Neural cell (in vitro differentiated cells): Measurements from ENCODE around the gene CMKLR1. TPM values are rescaled to one million over a fixed set of nuclear protein-coding genes. Genes with fewer than 3 reads are reported as not detected.

Experiments used
- H2AFZ ChIP-seq: fragments of 200-600, 300-800 bp; sonication (generic), shearing (Covaris generic); 2 replicates; pipeline ENCODE4 v1.6.0; 2014; ENCODE audit warnings: low read depth, mild to moderate bottlenecking, antibody characterized with exemption, low read length, moderate library complexity
- H3F3A ChIP-seq: fragments of 200-600 bp; shearing (Covaris generic); 2 replicates; pipeline ENCODE4 v1.6.1; 2016; ENCODE audit warnings: mild to moderate bottlenecking, moderate library complexity, mixed read lengths, antibody characterized with exemption, low read length; ENCODE audit not compliant: insufficient read depth, poor library complexity, severe bottlenecking
- H3K27ac ChIP-seq: fragments of 200-600, 300-800 bp; sonication (generic), shearing (Covaris generic); 2 replicates; pipeline ENCODE4 v1.5.1; 2014; ENCODE audit warnings: mild to moderate bottlenecking, low read length, moderate library complexity
- H3K27me3 ChIP-seq: fragments of 300-800, 200-600 bp; sonication (generic), shearing (Covaris generic); 2 replicates; pipeline ENCODE4 v1.6.0; 2014; ENCODE audit warnings: mild to moderate bottlenecking, low read depth, low read length, moderate library complexity; ENCODE audit not compliant: insufficient read depth
- H3K36me3 ChIP-seq: fragments of 300-800, 200-600 bp; sonication (generic), shearing (Covaris generic); 2 replicates; pipeline ENCODE4 v1.5.1; 2014; ENCODE audit warnings: mild to moderate bottlenecking, antibody characterized with exemption, low read length, moderate library complexity; ENCODE audit not compliant: insufficient read depth
- H3K4me2 ChIP-seq: fragments of 300-800, 200-600 bp; sonication (generic), shearing (Covaris generic); 2 replicates; pipeline ENCODE4 v1.6.0; 2014; ENCODE audit warnings: mild to moderate bottlenecking, low read length
- H3K4me3 ChIP-seq: fragments of 300-800, 200-600 bp; sonication (generic), shearing (Covaris generic); 2 replicates; pipeline ENCODE4 v1.5.1; 2014; ENCODE audit warnings: mild to moderate bottlenecking, low read length, moderate library complexity
- H3K79me2 ChIP-seq: fragments of 200-600 bp; shearing (Covaris generic); replicated peaks from 2 replicates; pipeline ENCODE4 v1.6.0; 2014; ENCODE audit warnings: mild to moderate bottlenecking, low read length, moderate library complexity; ENCODE audit not compliant: insufficient read depth
- H3K9ac ChIP-seq: fragments of 300-800, 200-600 bp; sonication (generic), shearing (Covaris generic); 2 replicates; pipeline ENCODE4 v1.6.1; 2016; ENCODE audit warnings: mild to moderate bottlenecking, low read length, mixed read lengths
- H3K9me2 ChIP-seq: fragments of 200-600 bp; shearing (Covaris generic); 2 replicates; pipeline ENCODE4 v1.6.1; 2016; ENCODE audit warnings: mild to moderate bottlenecking, low read length, mixed read lengths; ENCODE audit not compliant: insufficient read depth
- H3K9me3 ChIP-seq: fragments of 200-600, 300-800 bp; sonication (generic), shearing (Covaris generic); 2 replicates; pipeline ENCODE4 v1.6.1; 2016; ENCODE audit warnings: mild to moderate bottlenecking, mixed run types, low read length, moderate library complexity, mixed read lengths
- H4K20me1 ChIP-seq: fragments of 200-600 bp; shearing (Covaris generic); 2 replicates; pipeline ENCODE4 v1.6.1; 2016; ENCODE audit warnings: mild to moderate bottlenecking, mixed run types; ENCODE audit not compliant: insufficient read depth
- EP300 ChIP-seq: fragments of 450-650 bp; conservative IDR thresholded peaks from 2 replicates; pipeline ENCODE4 v1.6.1; 2014; ENCODE audit warnings: antibody characterized with exemption, mild to moderate bottlenecking, moderate library complexity; ENCODE audit not compliant: poor library complexity, severe bottlenecking
- EZH2 ChIP-seq: fragments of 200-600, 300-800 bp; shearing (Covaris generic), sonication (generic); IDR thresholded peaks from 2 replicates; pipeline ENCODE4 v1.6.1; 2014; ENCODE audit warnings: antibody characterized with exemption, low read length, borderline replicate concordance, mild to moderate bottlenecking; ENCODE audit not compliant: insufficient read depth, poor library complexity, severe bottlenecking
- MXI1 ChIP-seq: fragments of 450-650 bp; conservative IDR thresholded peaks from 2 replicates; pipeline ENCODE4 v1.6.1; 2014; ENCODE audit warnings: antibody characterized with exemption, mild to moderate bottlenecking; ENCODE audit not compliant: poor library complexity, severe bottlenecking
- POLR2AphosphoS5 ChIP-seq: IDR thresholded peaks from 2 replicates; pipeline ENCODE4 v1.6.1; 2012
- RAD21 ChIP-seq: fragments of 450-650 bp; conservative IDR thresholded peaks from 2 replicates; pipeline ENCODE4 v1.6.1; 2014; ENCODE audit warnings: antibody characterized with exemption, mild to moderate bottlenecking, moderate library complexity
- REST ChIP-seq: IDR thresholded peaks from 2 replicates; pipeline ENCODE4 v1.6.1; 2012; ENCODE audit warnings: borderline replicate concordance
- SMC3 ChIP-seq: fragments of 450-650 bp; conservative IDR thresholded peaks from 2 replicates; pipeline ENCODE4 v1.6.1; 2014; ENCODE audit warnings: antibody characterized with exemption, mild to moderate bottlenecking, moderate library complexity; ENCODE audit not compliant: poor library complexity
- TAF1 ChIP-seq: IDR thresholded peaks from 2 replicates; pipeline ENCODE4 v1.6.1; 2012; ENCODE audit warnings: low read depth
- polyA plus RNA-seq: library from polyadenylated mRNA; depleted of rRNA; stranded (reverse); fragments of >200 nt; gene quantifications from 2 replicates; pipeline ENCODE4 v1.2.3, GENCODE V29; 2014
- TF ChIP-seq, protein P1 (sequence below): fragments of 450-650 bp; IDR thresholded peaks from 2 replicates; pipeline ENCODE4 v1.5.1; 2014; ENCODE audit warnings: antibody characterized with exemption, mild to moderate bottlenecking, moderate library complexity; ENCODE audit not compliant: poor library complexity, severe bottlenecking

The CMKLR1 gene
- polyA plus RNA-seq, 1 donor from 2014 or later: 0.06 TPM

DNA sequence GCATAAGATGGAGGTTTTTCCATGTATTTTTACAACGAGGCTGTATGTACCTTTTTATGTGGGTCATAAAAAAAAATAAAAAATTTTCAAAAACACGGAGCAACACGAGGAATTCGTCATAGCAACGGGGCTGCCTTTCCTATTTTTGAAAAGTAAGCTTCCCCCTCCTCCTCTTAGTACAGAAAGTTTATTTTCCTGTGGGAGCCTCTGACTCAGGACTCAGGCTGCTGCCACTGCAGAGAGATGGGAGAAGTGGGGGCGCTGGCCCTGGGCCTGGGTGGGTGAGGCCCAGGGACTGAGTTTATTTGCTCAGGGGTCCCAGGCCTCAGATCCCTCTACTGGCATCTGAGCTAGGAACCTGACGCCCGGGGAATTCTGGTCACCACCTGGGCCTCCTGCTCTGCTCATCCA, 10.2 kb upstream of the CMKLR1 start:
- Histone ChIP-seq H4K20me1 (no peaks in the 10 kb centered on the region), H3K9me2 (no peaks in the 10 kb centered on the region), H3K27ac (no peak overlapping the region), H3K4me3 (no peak overlapping the region), H3K9me3 (no peaks in the 10 kb centered on the region), H3K79me2 (no peaks in the 10 kb centered on the region), H3K27me3 (no peaks in the 10 kb centered on the region), H2AFZ (no peak overlapping the region), H3K4me2 (no peak overlapping the region), H3K36me3 (no peaks in the 10 kb centered on the region), H3F3A (no peaks in the 10 kb centered on the region), H3K9ac (no peak overlapping the region)
- TF ChIP-seq RAD21 (no peak), SMC3 (no peak), REST (no peak), EP300 (no peak), POLR2AphosphoS5 (no peak), TAF1 (no peak), EZH2 (no peak), MXI1 (no peak)
- TF ChIP-seq, protein P1, sequence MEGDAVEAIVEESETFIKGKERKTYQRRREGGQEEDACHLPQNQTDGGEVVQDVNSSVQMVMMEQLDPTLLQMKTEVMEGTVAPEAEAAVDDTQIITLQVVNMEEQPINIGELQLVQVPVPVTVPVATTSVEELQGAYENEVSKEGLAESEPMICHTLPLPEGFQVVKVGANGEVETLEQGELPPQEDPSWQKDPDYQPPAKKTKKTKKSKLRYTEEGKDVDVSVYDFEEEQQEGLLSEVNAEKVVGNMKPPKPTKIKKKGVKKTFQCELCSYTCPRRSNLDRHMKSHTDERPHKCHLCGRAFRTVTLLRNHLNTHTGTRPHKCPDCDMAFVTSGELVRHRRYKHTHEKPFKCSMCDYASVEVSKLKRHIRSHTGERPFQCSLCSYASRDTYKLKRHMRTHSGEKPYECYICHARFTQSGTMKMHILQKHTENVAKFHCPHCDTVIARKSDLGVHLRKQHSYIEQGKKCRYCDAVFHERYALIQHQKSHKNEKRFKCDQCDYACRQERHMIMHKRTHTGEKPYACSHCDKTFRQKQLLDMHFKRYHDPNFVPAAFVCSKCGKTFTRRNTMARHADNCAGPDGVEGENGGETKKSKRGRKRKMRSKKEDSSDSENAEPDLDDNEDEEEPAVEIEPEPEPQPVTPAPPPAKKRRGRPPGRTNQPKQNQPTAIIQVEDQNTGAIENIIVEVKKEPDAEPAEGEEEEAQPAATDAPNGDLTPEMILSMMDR: no peak

- no peak overlapping the region for H3K27ac ChIP-seq
- H3K9me3 ChIP-seq: no peaks in the 10 kb centered on the region
These were observed 9.7 kb upstream of the CMKLR1 start for GRCh38 chr12:108348842-108349241.

More at GRCh38 chr12:108348842-108349241, 9.7 kb upstream of the CMKLR1 start:
- Histone ChIP-seq H3K27me3 (no peaks in the 10 kb centered on the region), H4K20me1 (no peaks in the 10 kb centered on the region), H3K4me3 (no peak overlapping the region), H3K4me2 (no peak overlapping the region), H3F3A (no peaks in the 10 kb centered on the region), H3K79me2 (no peaks in the 10 kb centered on the region), H2AFZ (no peak overlapping the region), H3K36me3 (no peaks in the 10 kb centered on the region), H3K9ac (no peak overlapping the region), H3K9me2 (no peaks in the 10 kb centered on the region)
- TF ChIP-seq EP300: no peak
- no peak for TF ChIP-seq EZH2
- TF ChIP-seq REST: no peak
- no peak for TF ChIP-seq RAD21
- TF ChIP-seq TAF1: no peak
- TF ChIP-seq POLR2AphosphoS5: no peak
- TF ChIP-seq, protein P1: no peak
- no peak for TF ChIP-seq MXI1
- TF ChIP-seq SMC3: no peak
